Endothelial cell of umbilical vein (primary cell): ENCODE data around the gene MED23. TPM values are rescaled to one million over a fixed set of nuclear protein-coding genes. Genes with fewer than 3 reads are reported as not detected.
A peak's percentile ranks its signal among the peaks of the same experiment; 100 is the strongest.

Source experiments
- BruUV-seq: library from RNA; stranded (reverse); fragments of 400-500 nt; replicated peaks from 2 replicates; lab custom pipeline; 2021; lab: Mats Ljungman, UMichigan
- CTCF ChIA-PET: fragments of 300-600, 350-600 bp; sonication (Branson Sonifier 250); formaldehyde crosslinking; loops from one replicate; lab custom pipeline; 2021; ENCODE audit warnings: antibody characterized with exemption, inconsistent platforms; lab: Charles Lee
- POLR2A ChIA-PET: fragments of 300-600, 350-600 bp; sonication (Branson Sonifier 250); formaldehyde crosslinking; loops from one replicate; lab custom pipeline; 2021; ENCODE audit warnings: antibody characterized with exemption, inconsistent platforms; lab: Charles Lee
- DNase-seq: peaks from one replicate; pipeline ENCODE4 v3.0.0-alpha.2; 2011; ENCODE audit warnings: low read depth, low spot score
- FAIRE-seq: peaks from 2 replicates; lab custom pipeline; 2011; peaks lifted over from hg19 to GRCh38; lab: Jason Lieb, UNC
- H2AFZ ChIP-seq: 2 replicates; pipeline ENCODE4 v1.6.0; 2012; ENCODE audit warnings: low read depth, low read length, control low read depth, inconsistent platforms
- H3K27ac ChIP-seq: 2 replicates; pipeline ENCODE4 v1.5.1; 2011; ENCODE audit warnings: low read depth, mild to moderate bottlenecking, control low read depth, low read length, moderate library complexity; ENCODE audit not compliant: insufficient read depth
- H3K27me3 ChIP-seq, 2 experiments: 2 replicates each; pipeline versions ENCODE4 v1.6.0 to v1.6.1; 2011; ENCODE audit warnings: low read length in 2 of 2, mixed read lengths in 1 of 2; ENCODE audit not compliant: control insufficient read depth in 2 of 2, insufficient read depth in 2 of 2
- H3K36me3 ChIP-seq, 2 experiments: 2 replicates in 1 of 2; 3 replicates in 1 of 2; pipeline ENCODE4 v1.5.1; 2011; ENCODE audit warnings: low read length in 2 of 2, mild to moderate bottlenecking in 1 of 2, moderate library complexity in 1 of 2; ENCODE audit not compliant: control insufficient read depth in 2 of 2, insufficient read depth in 2 of 2; ENCODE audit errors: extremely low read depth in 1 of 2
- H3K4me1 ChIP-seq: 3 replicates; pipeline ENCODE4 v1.5.1; 2011; ENCODE audit warnings: mild to moderate bottlenecking, low read length; ENCODE audit not compliant: control insufficient read depth, insufficient read depth; ENCODE audit errors: extremely low read depth
- H3K4me2 ChIP-seq: 2 replicates; pipeline ENCODE4 v1.6.1; 2011; ENCODE audit warnings: low read length, control low read depth, mixed read lengths; ENCODE audit not compliant: insufficient read depth
- H3K4me3 ChIP-seq, 3 experiments: fragments of 200-600 bp in 1 of 3; sonication (generic), shearing (Covaris generic) in 1 of 3; replicated peaks in 1 of 3; 2 replicates each; pipeline ENCODE4 v1.5.1; 2011 to 2016; ENCODE audit warnings: control low read depth in 3 of 3, low read length in 3 of 3, mild to moderate bottlenecking in 2 of 3, inconsistent platforms in 1 of 3, low read depth in 1 of 3, moderate library complexity in 1 of 3; ENCODE audit not compliant: insufficient read depth in 1 of 3
- H3K79me2 ChIP-seq: 2 replicates; pipeline ENCODE4 v1.6.0; 2012; ENCODE audit warnings: low read length, inconsistent platforms; ENCODE audit not compliant: control insufficient read depth, insufficient read depth
- H3K9ac ChIP-seq: replicated peaks from 2 replicates; pipeline ENCODE3; 2011; ENCODE audit warnings: low read length, control low read depth; ENCODE audit not compliant: insufficient read depth; ENCODE audit errors: extremely low read depth
- H3K9me1 ChIP-seq: replicated peaks from 3 replicates; pipeline ENCODE4 v1.6.0; 2011; ENCODE audit warnings: mild to moderate bottlenecking, low read length; ENCODE audit not compliant: control insufficient read depth, insufficient read depth; ENCODE audit errors: extremely low read depth
- H3K9me3 ChIP-seq: replicated peaks from 2 replicates; pipeline ENCODE4 v1.5.1; 2012; ENCODE audit warnings: low read length, inconsistent platforms; ENCODE audit not compliant: control insufficient read depth, insufficient read depth
- H4K20me1 ChIP-seq: replicated peaks from 2 replicates; pipeline ENCODE3; 2011; ENCODE audit warnings: mild to moderate bottlenecking, low read length; ENCODE audit not compliant: control insufficient read depth, insufficient read depth; ENCODE audit errors: extremely low read depth
- CTCF ChIP-seq, 2 donors: IDR thresholded peaks; 1 replicate in 1 of 2; 2 replicates in 1 of 2; pipeline ENCODE4 v1.5.1; 2011; ENCODE audit warnings: low read length in 2 of 2, mild to moderate bottlenecking in 2 of 2, moderate library complexity in 2 of 2, control low read depth in 1 of 2, inconsistent platforms in 1 of 2, low read depth in 1 of 2; ENCODE audit not compliant: insufficient read depth in 1 of 2; ENCODE audit errors: extremely low read depth in 1 of 2
- EZH2 ChIP-seq: IDR thresholded peaks from 2 replicates; pipeline ENCODE4 v1.6.1; 2012; ENCODE audit warnings: borderline replicate concordance, low read depth, mild to moderate bottlenecking, moderate library complexity, low read length, inconsistent platforms; ENCODE audit not compliant: severe bottlenecking
- GATA2 ChIP-seq: IDR thresholded peaks from 2 replicates; pipeline ENCODE4 v1.7.0; 2011; ENCODE audit warnings: low read depth, mild to moderate bottlenecking, moderate library complexity, mixed read lengths, low read length; ENCODE audit not compliant: insufficient read length, insufficient read depth
- JUN ChIP-seq: IDR thresholded peaks from 2 replicates; pipeline ENCODE4 v1.6.1; 2011; ENCODE audit warnings: borderline replicate concordance, low read depth; ENCODE audit not compliant: insufficient read length, insufficient read depth
- MAX ChIP-seq: IDR thresholded peaks from 2 replicates; pipeline ENCODE4 v1.6.1; 2011; ENCODE audit not compliant: insufficient read depth, insufficient read length
- MYC ChIP-seq: IDR thresholded peaks from one replicate; pipeline ENCODE4 v1.6.1; 2011; ENCODE audit warnings: mild to moderate bottlenecking, low read depth, low read length
- POLR2A ChIP-seq: IDR thresholded peaks from 2 replicates; pipeline ENCODE4 v1.6.1; 2012; ENCODE audit warnings: low read depth, mild to moderate bottlenecking, control low read depth, low read length
- POLR2AphosphoS5 ChIP-seq: IDR thresholded peaks from 2 replicates; pipeline ENCODE4 v1.6.1; 2012; ENCODE audit warnings: low read depth, mild to moderate bottlenecking, control low read depth, low read length, moderate library complexity; ENCODE audit not compliant: insufficient read depth
- dilution Hi-C: fragments of 300-500 bp; cut with MboI; formaldehyde crosslinking; loops from one replicate; pipeline ENCODE4 v1.15.0; 2019; ENCODE audit warnings: low sequenced_read_pairs; ENCODE audit not compliant: extremely low pct_ligation_motif_present
- intact Hi-C: fragments of 100-400 bp; cut with micrococcal nuclease; formaldehyde crosslinking; loops from one replicate; pipeline ENCODE4 v1.10.0; 2022
- polyA plus RNA-seq, 4 experiments: library from polyadenylated mRNA; depleted of rRNA in 3 of 4; stranded (reverse) in 3 of 4; unstranded in 1 of 4; fragments of >200 nt; gene quantifications; 2 replicates each; pipeline versions ENCODE4 v1.2.1 to v1.2.3, GENCODE V29; 2011 to 2012; ENCODE audit warnings: missing spikeins in 1 of 4
- total RNA-seq: library from RNA; stranded (reverse); gene quantifications from 2 replicates; pipeline ENCODE4 v1.2.3, GENCODE V29; 2021

MED23 gene
- total and polyA plus RNA-seq, 2 donors (not counting 3 experiments of a cell fraction or from before 2014, with no cell fraction given) = 17.9 to 29.5 TPM

- Histone ChIP-seq H3K79me2 (no peaks in the 10 kb centered on the region), H3K4me2 (no peak overlapping the region), H3K9ac (no peak overlapping the region), H3K9me3 (no peaks in the 10 kb centered on the region), H3K36me3 (peaks cover 11 to 40% of the 10 kb centered on the region in 2 experiments), H2AFZ (no peak overlapping the region), H3K4me1 (no peaks in the 10 kb centered on the region), H3K27me3 (no peaks in the 10 kb centered on the region), H3K27ac (no peak overlapping the region), H3K4me3 (no peak overlapping the region), H4K20me1 (no peaks in the 10 kb centered on the region), H3K9me1 (no peaks in the 10 kb centered on the region)
- DNase-seq = no peak
- no peak for FAIRE-seq
- no peak for TF ChIP-seq GATA2
- peak in 1 of 2 donors; percentile 5 for TF ChIP-seq CTCF (IDR thresholded peaks at IDR 0.05; ENCODE audit: extremely low read depth in 1 of 2, insufficient read depth in 1 of 2, low read depth in 1 of 2, low read length in 2 of 2)
- no peak for TF ChIP-seq JUN
- TF ChIP-seq EZH2 = no peak
- TF ChIP-seq POLR2A = no peak
- TF ChIP-seq POLR2AphosphoS5 = no peak
- POLR2A ChIA-PET = no interaction called here
- CTCF ChIA-PET = interaction anchor here (0.7 to 0.9 kb wide), 3 partner anchors 13 to 67 kb away, joined by 3 read pairs; no protein-coding TSS in a partner anchor
- no TSS peak for BruUV-seq
- intact Hi-C loops = loop anchor here (2.0 kb wide), 1 partner anchor 19 kb away; no protein-coding TSS in a partner anchor
- dilution Hi-C loops = no loop called here
These were observed 30.6 kb downstream of the MED23 start for GRCh38 chr6:131597446-131597845.

GRCh38 chr6:131594074-131594473 lies 34.0 kb downstream of the MED23 start:
- Histone ChIP-seq H3K27me3 (no peaks in the 10 kb centered on the region), H3K4me3 (no peak overlapping the region), H3K27ac (no peak overlapping the region), H3K36me3 (peaks cover 12 to 43% of the 10 kb centered on the region in 2 experiments), H3K9me3 (no peaks in the 10 kb centered on the region), H3K4me2 (no peak overlapping the region), H3K9me1 (no peaks in the 10 kb centered on the region), H3K79me2 (no peaks in the 10 kb centered on the region), H2AFZ (no peak overlapping the region), H3K9ac (no peak overlapping the region), H3K4me1 (no peaks in the 10 kb centered on the region), H4K20me1 (no peaks in the 10 kb centered on the region)
- FAIRE-seq = no peak
- ChIA-PET CTCF (no interaction called here), POLR2A (no interaction called here)
- BruUV-seq = no TSS peak
- dilution Hi-C loops = no loop called here
- TF ChIP-seq MYC (no peak), EZH2 (no peak), MAX (no peak), CTCF (IDR thresholded peaks at IDR 0.05; ENCODE audit: extremely low read depth in 1 of 2, insufficient read depth in 1 of 2, low read depth in 1 of 2, low read length in 2 of 2) (no peak), GATA2 (no peak), JUN (no peak), POLR2A (no peak), POLR2AphosphoS5 (no peak)
- intact Hi-C loops = no loop called here
- DNase-seq = no peak
